ENCODE measurements around the gene MUCL3. TPM values are rescaled to one million over a fixed set of nuclear protein-coding genes. Genes with fewer than 3 reads are reported as not detected.
"Not testable (repeated sequence)": the region's sequence is repeated elsewhere in the genome, so short reads cannot be mapped to it uniquely, and the experiment has no call there.

Gene MUCL3
- polyA plus RNA-seq, 1 donor: 0.04 TPM

GRCh38 chr6:30924040-30924627, 16.6 kb upstream of the MUCL3 start:
- H3K27ac ChIP-seq (ENCODE audit: low read length); H3K27me3 ChIP-seq (ENCODE audit: control insufficient read depth, insufficient read depth, low read length); DNase-seq; H3K9me3 ChIP-seq (ENCODE audit: control insufficient read depth, low read depth, low read length); H3K4me3 ChIP-seq (ENCODE audit: low read length); H3K4me1 ChIP-seq (ENCODE audit: control insufficient read depth, insufficient read depth, low read length): not testable (repeated sequence)
- H3K36me3 ChIP-seq (ENCODE audit: control insufficient read depth, insufficient read depth, low read length): peaks cover 68% of the 10 kb centered on the region
- WGBS (ENCODE audit: insufficient coverage, low lambda C conversion rate): no CpG with 5 or more reads among the region's 9 CpGs

GRCh38 chr6:30926644-30927043, 14.1 kb upstream of the MUCL3 start:
- Histone ChIP-seq H3K36me3 (ENCODE audit: control insufficient read depth, insufficient read depth, low read length) (peaks cover 45% of the 10 kb centered on the region), H3K27ac (ENCODE audit: low read length) (no peak overlapping the region)

GRCh38 chr6:30927080-30927479, 13.7 kb upstream of the MUCL3 start:
- peaks cover 40% of the 10 kb centered on the region for H3K36me3 ChIP-seq (ENCODE audit: control insufficient read depth, insufficient read depth, low read length)
- H3K4me1 ChIP-seq (ENCODE audit: control insufficient read depth, insufficient read depth, low read length); H3K27ac ChIP-seq (ENCODE audit: low read length); H3K27me3 ChIP-seq (ENCODE audit: control insufficient read depth, insufficient read depth, low read length); H3K4me3 ChIP-seq (ENCODE audit: low read length); H3K9me3 ChIP-seq (ENCODE audit: control insufficient read depth, low read depth, low read length); DNase-seq: not testable (repeated sequence)
- WGBS (ENCODE audit: insufficient coverage, low lambda C conversion rate): no CpG with 5 or more reads among the region's 3 CpGs

More at GRCh38 chr6:30926644-30927043, 14.1 kb upstream of the MUCL3 start:
- Histone ChIP-seq H3K27me3 (ENCODE audit: control insufficient read depth, insufficient read depth, low read length) (no peaks in the 10 kb centered on the region), H3K4me1 (ENCODE audit: control insufficient read depth, insufficient read depth, low read length) (peaks cover 5% of the 10 kb centered on the region), H3K9me3 (ENCODE audit: control insufficient read depth, low read depth, low read length) (peaks cover 2% of the 10 kb centered on the region), H3K4me3 (ENCODE audit: low read length) (no peak overlapping the region)
- no peak for DNase-seq
- 100% methylated on average over 1 of the region's 4 CpGs for WGBS (ENCODE audit: insufficient coverage, low lambda C conversion rate)

GRCh38 chr6:30928677-30929076, 12.1 kb upstream of the MUCL3 start:
- no peaks in the 10 kb centered on the region for H3K27me3 ChIP-seq (ENCODE audit: control insufficient read depth, insufficient read depth, low read length)
- no peak for DNase-seq
- peaks cover 20% of the 10 kb centered on the region for H3K4me1 ChIP-seq (ENCODE audit: control insufficient read depth, insufficient read depth, low read length)
- H3K27ac ChIP-seq (ENCODE audit: low read length): no peak overlapping the region
- peaks cover 24% of the 10 kb centered on the region for H3K36me3 ChIP-seq (ENCODE audit: control insufficient read depth, insufficient read depth, low read length)
- WGBS (ENCODE audit: insufficient coverage, low lambda C conversion rate): no CpG with 5 or more reads among the region's 3 CpGs
- no peak overlapping the region for H3K4me3 ChIP-seq (ENCODE audit: low read length)
- H3K9me3 ChIP-seq (ENCODE audit: control insufficient read depth, low read depth, low read length): peaks cover 2% of the 10 kb centered on the region

GRCh38 chr6:30930506-30930905, 10.3 kb upstream of the MUCL3 start:
- no CpG with 5 or more reads among the region's 4 CpGs for WGBS (ENCODE audit: insufficient coverage, low lambda C conversion rate)
- Histone ChIP-seq H3K9me3 (ENCODE audit: control insufficient read depth, low read depth, low read length) (peaks cover 2% of the 10 kb centered on the region), H3K4me1 (ENCODE audit: control insufficient read depth, insufficient read depth, low read length) (peaks cover 35% of the 10 kb centered on the region), H3K4me3 (ENCODE audit: low read length) (no peak overlapping the region), H3K27ac (ENCODE audit: low read length) (no peak overlapping the region), H3K27me3 (ENCODE audit: control insufficient read depth, insufficient read depth, low read length) (no peaks in the 10 kb centered on the region), H3K36me3 (ENCODE audit: control insufficient read depth, insufficient read depth, low read length) (peaks cover 11% of the 10 kb centered on the region)
- no peak for DNase-seq

GRCh38 chr6:30931272-30931671, 9.5 kb upstream of the MUCL3 start:
- H3K4me3 ChIP-seq (ENCODE audit: low read length): no peak overlapping the region
- H3K4me1 ChIP-seq (ENCODE audit: control insufficient read depth, insufficient read depth, low read length): peaks cover 35% of the 10 kb centered on the region
- H3K36me3 ChIP-seq (ENCODE audit: control insufficient read depth, insufficient read depth, low read length): peaks cover 4% of the 10 kb centered on the region
- H3K27ac ChIP-seq (ENCODE audit: low read length): no peak overlapping the region
- H3K27me3 ChIP-seq (ENCODE audit: control insufficient read depth, insufficient read depth, low read length): no peaks in the 10 kb centered on the region
- no peak for DNase-seq
- peaks cover 2% of the 10 kb centered on the region for H3K9me3 ChIP-seq (ENCODE audit: control insufficient read depth, low read depth, low read length)
- WGBS (ENCODE audit: insufficient coverage, low lambda C conversion rate): no CpG with 5 or more reads among the region's 8 CpGs

- peaks cover 2% of the 10 kb centered on the region for H3K9me3 ChIP-seq (ENCODE audit: control insufficient read depth, low read depth, low read length)
- peak within 1 kb of the TSS; percentile 8 for H3K27ac ChIP-seq (ENCODE audit: low read length)
- DNase-seq: peak in 1 of 2 donors; percentile 64
- H3K4me3 ChIP-seq (ENCODE audit: low read length): no peak within 1 kb of the TSS
- no peaks in the 10 kb centered on the region for H3K27me3 ChIP-seq (ENCODE audit: control insufficient read depth, insufficient read depth, low read length)
- peaks cover 35% of the 10 kb centered on the region for H3K4me1 ChIP-seq (ENCODE audit: control insufficient read depth, insufficient read depth, low read length)
- no peaks in the 10 kb centered on the region for H3K36me3 ChIP-seq (ENCODE audit: control insufficient read depth, insufficient read depth, low read length)
- WGBS (ENCODE audit: insufficient coverage, low lambda C conversion rate): no CpG with 5 or more reads among the region's 7 CpGs
Measured at GRCh38 chr6:30931969-30932645, 8.7 kb upstream of the MUCL3 start, which contains the start of gene SFTA2. Gene SFTA2, minus strand, starts transcription at chr6:30932170. Its CDS starts 74 bp downstream, at chr6:30932096.

- H3K4me1 ChIP-seq (ENCODE audit: control insufficient read depth, insufficient read depth, low read length): peaks cover 35% of the 10 kb centered on the region
- no peak overlapping the region for H3K27ac ChIP-seq (ENCODE audit: low read length)
- no CpG with 5 or more reads among the region's 6 CpGs for WGBS (ENCODE audit: insufficient coverage, low lambda C conversion rate)
- DNase-seq: no peak
- no peaks in the 10 kb centered on the region for H3K36me3 ChIP-seq (ENCODE audit: control insufficient read depth, insufficient read depth, low read length)
- H3K9me3 ChIP-seq (ENCODE audit: control insufficient read depth, low read depth, low read length): peaks cover 2% of the 10 kb centered on the region
- no peak overlapping the region for H3K4me3 ChIP-seq (ENCODE audit: low read length)
- no peaks in the 10 kb centered on the region for H3K27me3 ChIP-seq (ENCODE audit: control insufficient read depth, insufficient read depth, low read length)
Measured at GRCh38 chr6:30932665-30933365, 8.0 kb upstream of the MUCL3 start.

GRCh38 chr6:30935018-30935417, 5.8 kb upstream of the MUCL3 start:
- WGBS (ENCODE audit: insufficient coverage, low lambda C conversion rate): no CpG with 5 or more reads among the region's 3 CpGs
- no peaks in the 10 kb centered on the region for H3K9me3 ChIP-seq (ENCODE audit: control insufficient read depth, low read depth, low read length)
- no peak overlapping the region for H3K4me3 ChIP-seq (ENCODE audit: low read length)
- H3K36me3 ChIP-seq (ENCODE audit: control insufficient read depth, insufficient read depth, low read length): no peaks in the 10 kb centered on the region
- peaks cover 35% of the 10 kb centered on the region for H3K4me1 ChIP-seq (ENCODE audit: control insufficient read depth, insufficient read depth, low read length)
- H3K27ac ChIP-seq (ENCODE audit: low read length): peak overlapping the region; percentile 78
- DNase-seq: peak; percentile 84 to 89
- no peaks in the 10 kb centered on the region for H3K27me3 ChIP-seq (ENCODE audit: control insufficient read depth, insufficient read depth, low read length)

GRCh38 chr6:30937265-30937664, 3.5 kb upstream of the MUCL3 start:
- Histone ChIP-seq H3K27ac (ENCODE audit: low read length) (no peak overlapping the region), H3K4me1 (ENCODE audit: control insufficient read depth, insufficient read depth, low read length) (peaks cover 32% of the 10 kb centered on the region), H3K27me3 (ENCODE audit: control insufficient read depth, insufficient read depth, low read length) (no peaks in the 10 kb centered on the region), H3K4me3 (ENCODE audit: low read length) (no peak overlapping the region), H3K9me3 (ENCODE audit: control insufficient read depth, low read depth, low read length) (no peaks in the 10 kb centered on the region), H3K36me3 (ENCODE audit: control insufficient read depth, insufficient read depth, low read length) (no peaks in the 10 kb centered on the region)
- DNase-seq: no peak
- no CpG with 5 or more reads among the region's 6 CpGs for WGBS (ENCODE audit: insufficient coverage, low lambda C conversion rate)

All from large intestine (tissue), 3 donors.